ENCODE data around the gene GRID1. TPM values are rescaled to one million over a fixed set of nuclear protein-coding genes. Genes with fewer than 3 reads are reported as not detected.

Gene GRID1
- total RNA-seq, 1 experiment from 2014 or later = 5.6 TPM

DNA sequence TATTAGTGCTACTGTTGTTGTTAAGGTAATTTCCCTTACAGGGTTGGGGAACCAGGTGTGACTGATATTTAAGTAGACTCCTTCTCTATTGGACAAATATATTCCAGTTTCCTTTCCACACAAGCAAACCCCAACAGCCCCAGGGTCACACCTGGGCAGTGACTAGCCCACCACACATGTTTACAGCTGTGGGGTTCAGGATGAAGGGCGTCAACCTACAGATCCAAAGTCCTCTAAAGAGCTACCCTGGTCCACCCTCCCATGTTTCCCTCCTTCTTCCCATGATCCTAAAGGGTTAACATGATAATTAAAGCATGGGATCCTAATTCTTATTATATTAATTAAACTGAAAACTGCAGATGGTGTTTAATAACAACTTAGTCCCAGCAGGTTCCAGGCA is 701.5 kb downstream of the GRID1 start:
- TF ChIP-seq JUND (IDR thresholded peaks at IDR 0.05) = no peak
- TF ChIP-seq YY1 (IDR thresholded peaks at IDR 0.05; ENCODE audit: extremely low read depth, insufficient replicate concordance, low read depth, low read length) = no peak
- no peak for TF ChIP-seq POLR2AphosphoS5 (IDR thresholded peaks at IDR 0.05; ENCODE audit: low read depth, low read length)
- TF ChIP-seq ZNF274 (IDR thresholded peaks at IDR 0.05; ENCODE audit: low read depth, low read length) = no peak
- TF ChIP-seq EZH2 (IDR thresholded peaks at IDR 0.05) = no peak
- TF ChIP-seq, protein P1, sequence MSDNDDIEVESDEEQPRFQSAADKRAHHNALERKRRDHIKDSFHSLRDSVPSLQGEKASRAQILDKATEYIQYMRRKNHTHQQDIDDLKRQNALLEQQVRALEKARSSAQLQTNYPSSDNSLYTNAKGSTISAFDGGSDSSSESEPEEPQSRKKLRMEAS (IDR thresholded peaks at IDR 0.05) = no peak
- TF ChIP-seq POLR2A (IDR thresholded peaks at IDR 0.05; ENCODE audit: borderline replicate concordance, extremely low read depth, insufficient read depth, insufficient read length) = no peak
- no peak for TF ChIP-seq FOSL1 (IDR thresholded peaks at IDR 0.05; ENCODE audit: low read depth)
- no peak for TF ChIP-seq RAD21 (IDR thresholded peaks at IDR 0.05; ENCODE audit: low read depth)
- no peak for TF ChIP-seq CEBPB (IDR thresholded peaks at IDR 0.05; ENCODE audit: low read depth)
- no peak for TF ChIP-seq ATF3 (IDR thresholded peaks at IDR 0.05)
- TF ChIP-seq ZFX (IDR thresholded peaks at IDR 0.05) = no peak
- TF ChIP-seq CTCF (IDR thresholded peaks at IDR 0.05 in 2 of 3, conservative IDR thresholded peaks at IDR 0.05 in 1 of 3; ENCODE audit: borderline replicate concordance in 1 of 3, insufficient read depth in 1 of 3, low read depth in 2 of 3, low read length in 2 of 3) = no peak
- TF ChIP-seq EZH2phosphoT487 (IDR thresholded peaks at IDR 0.05; ENCODE audit: borderline replicate concordance) = no peak
- no peak for TF ChIP-seq EGR1 (IDR thresholded peaks at IDR 0.05; ENCODE audit: low read depth)
- no peak for TF ChIP-seq SRF (IDR thresholded peaks at IDR 0.05; ENCODE audit: low read depth)
- ATAC-seq = no peak
- ChIA-PET CTCF (no interaction called here), POLR2A (no interaction called here), RAD21 (ENCODE audit: low non-redundant PET in 1 of 2, low total read pairs in 2 of 2, uncharacterized antibody in 2 of 2, unreplicated experiment in 2 of 2) (no interaction called here)
- Histone ChIP-seq H3K9me3 (ENCODE audit: control insufficient read depth in 1 of 2, insufficient read depth in 1 of 2, low read depth in 1 of 2, low read length in 2 of 2) (no peaks in the 10 kb centered on the region), H2AFZ (ENCODE audit: low read depth, low read length, poor library complexity, severe bottlenecking) (no peak overlapping the region), H3K27me3 (ENCODE audit: insufficient read depth, low read length) (no peaks in the 10 kb centered on the region), H3K36me3 (ENCODE audit: control insufficient read depth in 1 of 2, insufficient read depth in 2 of 2, low read length in 2 of 2) (no peaks in the 10 kb centered on the region), H3K4me3 (replicated peaks in 1 of 2; ENCODE audit: low read depth in 1 of 2, low read length in 2 of 2) (no peak overlapping the region), H3K79me2 (ENCODE audit: insufficient read depth, low read length) (no peaks in the 10 kb centered on the region), H3K4me1 (ENCODE audit: control insufficient read depth in 1 of 2, insufficient read depth in 2 of 2, low read length in 2 of 2) (no peaks in the 10 kb centered on the region), H3K9ac (ENCODE audit: low read length) (no peak overlapping the region), H4K20me1 (ENCODE audit: insufficient read depth) (no peaks in the 10 kb centered on the region), H3K9me2 (ENCODE audit: insufficient read depth) (no peaks in the 10 kb centered on the region), H3K4me2 (ENCODE audit: low read length) (no peak overlapping the region), H3K27ac (ENCODE audit: low read depth, low read length) (no peak overlapping the region)
- no peak for DNase-seq (ENCODE audit: low read depth, low spot score)
- intact Hi-C loops (cut with micrococcal nuclease) = no loop called here
- BruUV-seq (replicated peaks) = no TSS peak

Measured in HCT116 (cell line).